Measurements from ENCODE around the gene XRCC4. TPM values are rescaled to one million over a fixed set of nuclear protein-coding genes. Genes with fewer than 3 reads are reported as not detected.

The XRCC4 gene
- total and polyA plus RNA-seq, 2 of the 8 experiments (the other 6 are each of a cell fraction or from before 2014, with no cell fraction given) = 3.0 to 8.3 TPM

DNA sequence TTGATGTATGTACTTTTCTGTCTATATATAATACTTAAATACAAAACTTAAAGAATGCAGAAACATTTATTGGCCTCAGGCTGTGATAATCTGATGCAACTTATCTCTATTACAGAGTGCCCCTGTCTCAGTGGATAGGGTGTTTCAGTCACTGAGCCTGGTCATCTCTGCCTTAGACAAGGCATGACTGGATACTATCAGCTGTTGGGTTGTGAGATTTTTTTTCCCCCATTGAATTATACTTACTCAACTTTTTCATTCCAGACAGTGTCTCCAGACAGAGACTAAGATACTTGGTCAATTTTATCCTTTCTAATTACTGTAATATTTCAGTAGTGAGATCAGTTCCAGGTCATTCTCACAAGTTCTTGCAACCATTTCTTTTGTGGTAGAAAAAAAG lies 26.7 kb downstream of the XRCC4 start:
- no peaks in the 10 kb centered on the region for H3K36me3 ChIP-seq (ENCODE audit: control insufficient read depth in 2 of 4, insufficient read depth in 4 of 4, low read length in 3 of 4)
- no peaks in the 10 kb centered on the region for H3K79me1 ChIP-seq (ENCODE audit: low read depth, low read length)
- no peak overlapping the region for H3K9ac ChIP-seq (replicated peaks in 1 of 4; ENCODE audit: extremely low read depth in 1 of 4, low read depth in 3 of 4, low read length in 3 of 4)
- DNase-seq (ENCODE audit: low read depth in 1 of 2, low spot score in 2 of 2) (no peak), FAIRE-seq (no peak)
- H4K91ac ChIP-seq (replicated peaks; ENCODE audit: insufficient read length, low read length) = no peak overlapping the region
- ChIA-PET POLR2A (ENCODE audit: partially characterized antibody) (interaction anchor here (0.7 kb wide), 1 partner anchor 57 kb away, joined by 4 read pairs; no protein-coding TSS in a partner anchor), CTCF (ENCODE audit: partially characterized antibody) (no interaction called here)
- no peak overlapping the region for H4K8ac ChIP-seq (ENCODE audit: extremely low read depth, insufficient read depth, low read length)
- TF ChIP-seq CREB1 (IDR thresholded peaks at IDR 0.05) (no peak), EZH2 (IDR thresholded peaks at IDR 0.05; ENCODE audit: low read depth, low read length, severe bottlenecking) (no peak)
- peaks cover 0 to 3% (median 0%) of the 10 kb centered on the region in 4 experiments; a peak in 1 of 7 replicates for H3K4me1 ChIP-seq (replicated peaks in 1 of 4; ENCODE audit: control insufficient read depth in 3 of 4, insufficient read depth in 4 of 4, low read length in 3 of 4)
- no peak overlapping the region for H3K4me3 ChIP-seq (ENCODE audit: extremely low read depth in 1 of 4, insufficient read depth in 2 of 4, low read depth in 3 of 4, low read length in 4 of 4)
- no peak overlapping the region for H2BK15ac ChIP-seq (ENCODE audit: low read length)
- no peak overlapping the region for H3K4me2 ChIP-seq (ENCODE audit: insufficient read depth in 1 of 2, low read depth in 2 of 2, low read length in 2 of 2)
- no peak overlapping the region for H2BK12ac ChIP-seq (ENCODE audit: low read depth, low read length)
- no peak overlapping the region for H3K56ac ChIP-seq (replicated peaks; ENCODE audit: insufficient read length, low read depth, low read length)
- no peaks in the 10 kb centered on the region for H3K9me3 ChIP-seq (ENCODE audit: insufficient read depth in 2 of 2, low read depth in 1 of 2, low read length in 1 of 2)
- no peak overlapping the region for H3K27ac ChIP-seq (ENCODE audit: low read depth, low read length)
- H2BK5ac ChIP-seq (ENCODE audit: low read depth, low read length) = no peak overlapping the region
- no peak overlapping the region for H2AK5ac ChIP-seq (ENCODE audit: low read depth, low read length)
- H3K27me3 ChIP-seq (replicated peaks in 1 of 4; ENCODE audit: control insufficient read depth in 3 of 4, extremely low read depth in 1 of 4, insufficient read depth in 3 of 4, low read length in 3 of 4) = no peaks in the 10 kb centered on the region
- no peak overlapping the region for H4K5ac ChIP-seq (ENCODE audit: insufficient read length, low read depth, low read length)
- no peak overlapping the region for H3K14ac ChIP-seq (ENCODE audit: insufficient read length)
- no peak overlapping the region for H2BK120ac ChIP-seq (replicated peaks; ENCODE audit: low read depth, low read length)
- H3K23ac ChIP-seq (ENCODE audit: insufficient read length) = no peak overlapping the region
- H3K23me2 ChIP-seq (ENCODE audit: low read depth, low read length) = no peaks in the 10 kb centered on the region
- H2AFZ ChIP-seq (ENCODE audit: low read length) = no peak overlapping the region
- H2BK20ac ChIP-seq (ENCODE audit: low read length) = no peak overlapping the region
- H4K20me1 ChIP-seq (replicated peaks in 1 of 2; ENCODE audit: control insufficient read depth in 1 of 2, insufficient read depth in 2 of 2, low read length in 2 of 2) = no peaks in the 10 kb centered on the region
- H3K18ac ChIP-seq (ENCODE audit: extremely low read depth, low read length) = no peak overlapping the region
- no peak overlapping the region for H3K4ac ChIP-seq (replicated peaks; ENCODE audit: insufficient read length, low read depth, low read length)
- H3K79me2 ChIP-seq (ENCODE audit: control insufficient read depth in 1 of 2, insufficient read depth in 2 of 2, low read length in 2 of 2) = no peaks in the 10 kb centered on the region
